Esophagus muscularis mucosa (tissue), 3 donors: ENCODE results near the gene FRY.

ENCODE experiments used
- POLR2A ChIP-seq: fragments of 450-650 bp; IDR thresholded peaks from one replicate; pipeline ENCODE4 v1.6.1; 2017; ENCODE audit warnings: antibody characterized with exemption, moderate library complexity, mild to moderate bottlenecking, low read depth
- TF ChIP-seq, protein P1 (sequence below), 3 experiments: fragments of 200-600 bp in 2 of 3; fragments of 450-650 bp in 1 of 3; sonication (generic) in 2 of 3; IDR thresholded peaks; one replicate each; pipeline ENCODE4 v1.5.1; 2017 to 2019; ENCODE audit warnings: antibody characterized with exemption in 3 of 3, mild to moderate bottlenecking in 2 of 3, moderate library complexity in 1 of 3

DNA sequence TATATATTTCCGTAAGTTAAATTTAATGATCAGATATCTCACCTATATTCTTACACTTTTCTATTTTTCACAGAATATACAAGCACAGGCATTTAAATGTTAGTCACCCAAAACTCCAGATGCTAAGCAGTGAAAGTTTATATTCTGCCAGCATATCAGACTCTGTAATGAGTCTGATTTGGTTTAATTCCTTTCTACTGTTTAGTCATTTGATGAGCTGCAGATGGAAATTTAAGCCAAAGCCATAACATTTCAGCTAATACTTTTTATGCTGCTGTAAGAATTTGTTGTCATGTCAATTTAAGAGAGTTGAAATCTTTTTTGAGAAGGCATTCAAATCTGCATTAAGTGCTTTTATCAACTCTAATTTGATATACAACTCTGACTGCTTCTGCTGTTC lies 8.0 kb downstream of the FRY start:
- no peak for TF ChIP-seq POLR2A
- TF ChIP-seq, protein P1, sequence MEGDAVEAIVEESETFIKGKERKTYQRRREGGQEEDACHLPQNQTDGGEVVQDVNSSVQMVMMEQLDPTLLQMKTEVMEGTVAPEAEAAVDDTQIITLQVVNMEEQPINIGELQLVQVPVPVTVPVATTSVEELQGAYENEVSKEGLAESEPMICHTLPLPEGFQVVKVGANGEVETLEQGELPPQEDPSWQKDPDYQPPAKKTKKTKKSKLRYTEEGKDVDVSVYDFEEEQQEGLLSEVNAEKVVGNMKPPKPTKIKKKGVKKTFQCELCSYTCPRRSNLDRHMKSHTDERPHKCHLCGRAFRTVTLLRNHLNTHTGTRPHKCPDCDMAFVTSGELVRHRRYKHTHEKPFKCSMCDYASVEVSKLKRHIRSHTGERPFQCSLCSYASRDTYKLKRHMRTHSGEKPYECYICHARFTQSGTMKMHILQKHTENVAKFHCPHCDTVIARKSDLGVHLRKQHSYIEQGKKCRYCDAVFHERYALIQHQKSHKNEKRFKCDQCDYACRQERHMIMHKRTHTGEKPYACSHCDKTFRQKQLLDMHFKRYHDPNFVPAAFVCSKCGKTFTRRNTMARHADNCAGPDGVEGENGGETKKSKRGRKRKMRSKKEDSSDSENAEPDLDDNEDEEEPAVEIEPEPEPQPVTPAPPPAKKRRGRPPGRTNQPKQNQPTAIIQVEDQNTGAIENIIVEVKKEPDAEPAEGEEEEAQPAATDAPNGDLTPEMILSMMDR (IDR thresholded peaks at IDR 0.05), result no peak
